Astrocyte of the spinal cord (primary cell): ENCODE results near the gene CC2D2B.

ENCODE experiments used
- DNase-seq: peaks from one replicate; pipeline ENCODE4 v3.0.0; 2011; ENCODE audit warnings: low read depth, low spot score
- H3K4me3 ChIP-seq: 2 replicates; pipeline ENCODE4 v1.5.1; 2011; ENCODE audit warnings: low read depth, mild to moderate bottlenecking, low read length, moderate library complexity
- in situ Hi-C: cut with HindIII; loops from 2 replicates; pipeline ENCODE4 v1.10.0; 2017; ENCODE audit warnings: low sequenced_read_pairs
- TF ChIP-seq, protein P1 (sequence below): IDR thresholded peaks from 2 replicates; pipeline ENCODE4 v1.5.1; 2012; ENCODE audit warnings: low read depth, mild to moderate bottlenecking, low read length, inconsistent platforms

Gene CC2D2B

DNA sequence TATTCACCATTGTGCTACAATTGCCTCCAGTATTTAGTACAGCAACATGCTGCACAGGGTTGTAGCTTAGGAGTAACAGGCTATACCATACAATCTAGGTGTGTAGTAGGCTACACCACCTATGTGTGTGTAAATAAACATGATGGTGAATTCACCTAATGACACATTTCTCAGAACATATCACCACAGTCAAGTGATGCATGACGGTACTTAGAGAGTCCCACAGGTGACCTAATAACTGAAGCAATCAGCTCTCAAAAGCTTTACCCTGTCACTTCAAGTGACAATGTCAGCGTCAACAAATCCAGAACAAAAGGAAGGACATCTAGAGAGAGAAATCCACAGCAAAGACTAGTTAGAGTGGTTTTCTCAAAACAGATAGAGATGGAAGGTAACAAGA is 174.4 kb downstream of the CC2D2B start:
- H3K4me3 ChIP-seq, result no peak overlapping the region
- DNase-seq, result no peak
- TF ChIP-seq, protein P1, sequence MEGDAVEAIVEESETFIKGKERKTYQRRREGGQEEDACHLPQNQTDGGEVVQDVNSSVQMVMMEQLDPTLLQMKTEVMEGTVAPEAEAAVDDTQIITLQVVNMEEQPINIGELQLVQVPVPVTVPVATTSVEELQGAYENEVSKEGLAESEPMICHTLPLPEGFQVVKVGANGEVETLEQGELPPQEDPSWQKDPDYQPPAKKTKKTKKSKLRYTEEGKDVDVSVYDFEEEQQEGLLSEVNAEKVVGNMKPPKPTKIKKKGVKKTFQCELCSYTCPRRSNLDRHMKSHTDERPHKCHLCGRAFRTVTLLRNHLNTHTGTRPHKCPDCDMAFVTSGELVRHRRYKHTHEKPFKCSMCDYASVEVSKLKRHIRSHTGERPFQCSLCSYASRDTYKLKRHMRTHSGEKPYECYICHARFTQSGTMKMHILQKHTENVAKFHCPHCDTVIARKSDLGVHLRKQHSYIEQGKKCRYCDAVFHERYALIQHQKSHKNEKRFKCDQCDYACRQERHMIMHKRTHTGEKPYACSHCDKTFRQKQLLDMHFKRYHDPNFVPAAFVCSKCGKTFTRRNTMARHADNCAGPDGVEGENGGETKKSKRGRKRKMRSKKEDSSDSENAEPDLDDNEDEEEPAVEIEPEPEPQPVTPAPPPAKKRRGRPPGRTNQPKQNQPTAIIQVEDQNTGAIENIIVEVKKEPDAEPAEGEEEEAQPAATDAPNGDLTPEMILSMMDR, result no peak
- in situ Hi-C loops, result no loop called here
